GM19324 (cell line): ENCODE results near the gene SPATS2L.
A peak's percentile ranks its signal among the peaks of the same experiment; 100 is the strongest.

Experiments used
- ATAC-seq: cut with Tn5 transposase; IDR thresholded peaks from one replicate; pipeline ENCODE4 v1.9.1; 2021; ENCODE audit warnings: mild to moderate bottlenecking, moderate library complexity; ENCODE audit not compliant: unreplicated experiment, low FRiP score

The SPATS2L gene

GRCh38 chr2:200455958-200456421 lies 149.5 kb downstream of the SPATS2L start:
- ATAC-seq: no peak

GRCh38 chr2:200456567-200456966 lies 150.1 kb downstream of the SPATS2L start:
- no peak for ATAC-seq

- ATAC-seq: no peak
Observed at GRCh38 chr2:200459101-200459500, 152.6 kb downstream of the SPATS2L start.

GRCh38 chr2:200461846-200462710 lies 155.6 kb downstream of the SPATS2L start:
- no peak for ATAC-seq

GRCh38 chr2:200463452-200463851 lies 157.0 kb downstream of the SPATS2L start:
- ATAC-seq: no peak

- ATAC-seq: no peak
Observed at GRCh38 chr2:200466425-200467418, 160.2 kb downstream of the SPATS2L start.

GRCh38 chr2:200467806-200468681 lies 161.6 kb downstream of the SPATS2L start:
- ATAC-seq: no peak

- no peak for ATAC-seq
Observed at GRCh38 chr2:200469708-200470211, 163.3 kb downstream of the SPATS2L start.

GRCh38 chr2:200470230-200470629 lies 163.7 kb downstream of the SPATS2L start:
- ATAC-seq: no peak

GRCh38 chr2:200471324-200471848 lies 164.9 kb downstream of the SPATS2L start:
- ATAC-seq: peak; percentile 61

- ATAC-seq: peak; percentile 6
Observed at GRCh38 chr2:200471928-200472645, 165.6 kb downstream of the SPATS2L start.

- ATAC-seq: no peak
Observed at GRCh38 chr2:200472853-200473464, 166.5 kb downstream of the SPATS2L start.

- no peak for ATAC-seq
Observed at GRCh38 chr2:200475795-200476194, 169.3 kb downstream of the SPATS2L start.

GRCh38 chr2:200476836-200477235 lies 170.3 kb downstream of the SPATS2L start:
- ATAC-seq: no peak

GRCh38 chr2:200477667-200478131 lies 171.2 kb downstream of the SPATS2L start:
- no peak for ATAC-seq

- ATAC-seq: no peak
Observed at GRCh38 chr2:200479692-200480265, 173.3 kb downstream of the SPATS2L start.

GRCh38 chr2:200482194-200482593 lies 175.7 kb downstream of the SPATS2L start:
- no peak for ATAC-seq

GRCh38 chr2:200483729-200484198 lies 177.3 kb downstream of the SPATS2L start:
- ATAC-seq: peak; percentile 48
